H1 (cell line): ENCODE results near the gene CBFB. TPM values are rescaled to one million over a fixed set of nuclear protein-coding genes. Genes with fewer than 3 reads are reported as not detected.

ENCODE experiments used
- CHD7 ChIP-seq: fragments of 300-600 bp; sonication (generic); IDR thresholded peaks from 2 replicates; pipeline ENCODE4 v1.7.1; 2012; ENCODE audit warnings: low read length, moderate library complexity, mild to moderate bottlenecking, inconsistent platforms; ENCODE audit not compliant: insufficient replicate concordance
- JUN ChIP-seq: IDR thresholded peaks from 2 replicates; pipeline ENCODE4 v1.6.1; 2011; ENCODE audit warnings: low read depth, mild to moderate bottlenecking, improper control_type of control experiment, low read length
- MAX ChIP-seq: IDR thresholded peaks from 2 replicates; pipeline ENCODE4 v1.6.1; 2012; ENCODE audit warnings: inconsistent platforms
- polyA plus RNA-seq, 7 experiments: library from polyadenylated mRNA; depleted of rRNA in 3 of 7; stranded (reverse) in 5 of 7; unstranded in 2 of 7; fragments of >200 nt in 5 of 7; fragments of 200-250 nt in 2 of 7; gene quantifications; 1 replicate in 5 of 7; 2 replicates in 1 of 7; 4 replicates in 1 of 7; pipeline versions ENCODE4 v1.2.1 to v1.2.3, GENCODE V29; 2011 to 2013; ENCODE audit warnings: missing spikeins in 2 of 7, mixed read lengths in 2 of 7
- total RNA-seq: library from RNA; stranded (reverse); fragmentation: NEBNext Ultra II Directional; extraction: Animal tissue kit (Norgen Biotek cat#: 25700); gene quantifications from 2 replicates; pipeline ENCODE4 v1.2.1, GENCODE V29; 2021

The CBFB gene
- total and polyA plus RNA-seq, 2 of the 8 experiments (the other 6 are each of a cell fraction or from before 2014, with no cell fraction given), result 11.5 to 31.6 TPM

GRCh38 chr16:67084345-67085028 is 55.5 kb downstream of the CBFB start (continued):
- TF ChIP-seq CHD7, result no peak
- no peak for TF ChIP-seq MAX
- TF ChIP-seq JUN, result no peak
